ENCODE measurements around the gene COX8A.

DNA sequence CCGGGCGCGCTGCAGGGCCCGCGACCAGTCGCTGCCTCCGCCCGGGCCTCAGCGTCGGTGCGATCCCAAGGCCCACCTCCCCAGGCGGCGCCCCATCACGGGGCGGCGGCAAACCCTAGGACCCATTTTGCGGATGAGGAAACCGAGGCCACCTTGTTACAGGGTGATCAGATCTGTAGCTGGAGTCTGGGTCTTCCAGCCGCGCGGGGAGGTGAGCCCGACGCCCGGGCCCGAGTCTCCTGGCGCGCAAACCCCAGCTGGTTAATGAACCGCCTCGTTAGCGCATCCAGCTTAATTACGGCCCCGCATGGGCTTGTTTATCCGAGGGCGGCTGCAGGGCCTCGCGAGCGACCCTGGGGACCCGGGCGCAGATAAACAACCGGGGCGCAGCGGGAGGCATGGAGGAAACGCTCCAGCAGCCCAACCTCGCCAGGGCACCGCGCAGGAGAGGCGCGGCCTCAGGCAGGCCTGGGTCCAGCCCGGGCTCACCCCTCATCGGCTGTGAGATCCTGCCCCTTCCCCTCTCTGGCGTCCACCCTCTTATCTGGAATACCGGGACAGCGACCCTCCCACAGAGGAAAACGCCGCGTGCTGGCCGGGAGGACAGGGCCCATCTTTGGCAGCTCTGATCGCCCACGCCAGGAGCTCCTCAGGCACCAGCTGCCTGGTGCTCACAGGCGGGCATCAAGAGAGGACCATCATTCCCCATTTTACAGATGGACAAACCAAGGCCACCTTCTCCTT, 26.5 kb downstream of the COX8A start:
- TF ChIP-seq CTCF (IDR thresholded peaks at IDR 0.05) (no peak), JUN (IDR thresholded peaks at IDR 0.05) (no peak), MAFK (IDR thresholded peaks at IDR 0.05; ENCODE audit: partially characterized antibody) (no peak)
